GM18519 (cell line): ENCODE measurements around the gene STK31.
"Not testable (repeated sequence)": the region's sequence is repeated elsewhere in the genome, so short reads cannot be mapped to it uniquely, and the experiment has no call there.

Source experiments
- ATAC-seq: cut with Tn5 transposase; IDR thresholded peaks from one replicate; pipeline ENCODE4 v1.9.1; 2021; ENCODE audit warnings: mild to moderate bottlenecking, moderate library complexity; ENCODE audit not compliant: unreplicated experiment, low FRiP score

The STK31 gene

DNA sequence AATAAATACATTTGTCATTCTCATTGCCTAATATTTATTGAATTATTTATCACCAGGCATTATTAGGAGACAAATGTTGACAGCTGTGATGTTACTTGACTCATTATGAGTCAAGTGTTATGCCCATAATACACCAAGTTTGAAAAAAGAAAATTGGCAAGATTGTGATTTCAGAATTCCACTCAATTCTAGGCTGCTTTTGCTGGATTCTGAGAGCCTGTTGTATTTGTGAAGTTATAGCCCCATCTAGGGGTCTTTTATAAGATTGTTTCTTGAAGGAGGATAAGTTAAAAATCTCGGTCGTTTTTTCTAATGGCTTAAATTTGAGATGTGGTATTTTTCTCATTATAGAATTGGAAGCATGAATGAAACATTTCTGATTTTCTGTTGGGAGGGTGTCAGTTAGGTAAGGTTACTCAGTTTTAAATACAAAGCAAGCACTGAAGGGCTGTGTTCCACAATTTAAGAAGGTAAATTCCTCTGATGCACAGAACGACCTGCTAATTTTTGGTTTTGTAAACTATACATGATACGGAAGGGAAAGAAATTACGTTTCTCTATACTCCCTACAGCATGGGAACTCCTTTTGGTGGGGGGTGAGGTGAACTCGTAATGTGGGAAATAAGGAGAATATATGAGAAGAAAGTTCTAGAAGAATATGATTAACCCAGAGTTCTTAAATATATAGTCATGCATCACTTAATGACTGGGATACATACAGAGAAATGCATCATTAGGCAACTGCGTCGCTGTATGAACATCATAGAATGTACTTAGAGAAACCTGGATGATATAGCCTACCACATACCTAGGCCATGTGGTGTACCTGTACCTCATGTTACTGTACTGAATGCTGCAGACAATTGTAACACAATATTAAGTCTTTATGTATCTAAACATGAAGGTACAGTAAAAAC is 2.6 kb downstream of the STK31 start:
- ATAC-seq = no peak

DNA sequence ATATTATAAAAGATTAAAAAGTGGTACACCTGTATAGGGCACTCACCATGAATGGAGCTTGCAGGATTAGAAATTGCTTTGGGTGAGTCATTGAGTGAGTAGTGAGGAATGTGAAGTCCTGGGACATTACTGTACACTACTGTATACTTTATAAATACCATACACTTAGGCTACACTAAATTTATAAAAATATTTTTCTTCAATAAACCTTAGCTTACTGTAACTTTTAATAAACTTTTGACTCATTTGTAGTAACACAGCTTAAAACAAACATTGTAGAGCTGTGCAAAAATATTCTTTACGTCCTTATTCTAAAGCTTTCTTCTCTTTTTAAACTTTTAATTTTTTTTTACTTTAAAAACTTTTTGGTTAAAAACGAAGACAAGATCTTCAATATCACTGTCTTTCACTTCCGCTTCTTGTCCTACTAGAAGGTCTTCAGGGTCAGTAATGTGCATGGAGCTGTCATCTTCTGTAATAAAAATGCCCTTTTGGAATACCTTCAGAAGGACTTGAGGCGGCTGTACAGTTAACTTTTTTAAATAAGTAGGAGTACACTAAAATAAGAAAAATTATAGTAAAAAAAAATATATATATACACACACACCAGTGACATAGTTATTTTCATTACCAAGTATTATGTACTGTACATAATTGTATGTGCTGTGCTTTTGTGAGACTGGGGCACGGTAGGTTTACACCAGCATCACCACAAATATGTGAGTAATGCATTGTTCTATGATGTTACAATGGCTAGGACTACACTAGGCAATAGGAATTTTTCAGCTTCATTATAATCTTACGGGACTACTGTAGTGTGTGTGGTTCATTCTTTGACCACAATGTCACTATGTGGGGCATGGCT is 3.5 kb downstream of the STK31 start:
- no peak for ATAC-seq

DNA sequence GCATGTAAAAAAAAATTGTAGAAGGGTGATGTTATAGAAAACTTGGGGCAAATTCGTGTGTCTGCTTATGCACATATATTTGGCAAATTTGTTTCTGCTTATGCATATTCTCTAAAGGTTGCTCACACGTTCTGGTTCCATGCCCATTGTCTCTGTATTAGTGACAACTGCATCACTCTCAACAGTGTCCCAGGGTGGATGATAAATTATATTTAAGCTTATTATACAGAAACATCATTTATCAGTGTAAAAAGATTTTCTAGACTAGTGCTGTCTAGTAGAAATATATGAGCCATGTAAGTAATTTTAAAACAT is 4.1 kb downstream of the STK31 start:
- no peak for ATAC-seq

DNA sequence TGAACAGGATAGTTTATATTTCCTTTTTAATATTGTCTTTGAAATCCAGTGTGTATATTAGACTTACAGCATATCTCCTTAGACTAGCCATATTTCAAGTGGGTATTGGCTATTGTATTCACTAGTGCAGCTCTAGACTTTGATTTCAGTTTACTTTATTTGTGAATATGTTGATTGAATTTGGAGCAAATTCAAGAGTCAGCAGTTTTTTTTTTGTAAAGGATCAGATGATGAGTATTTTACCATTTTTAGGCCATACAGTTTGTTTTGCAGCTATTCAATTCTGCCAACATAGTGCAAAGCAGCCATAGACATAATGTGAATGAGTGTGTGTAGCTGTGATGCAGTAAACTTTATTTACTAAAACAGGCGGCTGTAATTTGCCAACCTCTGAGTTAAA is 4.6 kb downstream of the STK31 start:
- no peak for ATAC-seq

DNA sequence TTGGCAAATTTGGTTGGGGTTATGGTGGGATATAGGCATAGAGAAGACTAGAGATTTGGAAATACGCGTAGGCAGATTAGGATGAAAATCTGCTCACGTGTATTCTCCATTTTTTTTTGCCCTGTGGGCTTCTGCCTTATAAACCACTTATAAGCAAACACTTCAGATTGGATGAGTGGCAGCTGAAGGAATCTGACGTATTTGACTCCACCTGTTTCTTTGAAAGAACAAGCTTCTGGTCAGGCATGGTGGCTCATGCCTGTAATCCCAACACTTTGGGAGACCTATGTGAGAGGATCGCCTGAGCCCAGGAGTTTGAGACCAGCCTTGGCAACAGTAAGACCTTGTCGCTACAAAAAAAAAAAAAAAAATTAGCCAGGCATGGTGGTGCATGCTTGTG is 5.1 kb downstream of the STK31 start:
- no peak for ATAC-seq

DNA sequence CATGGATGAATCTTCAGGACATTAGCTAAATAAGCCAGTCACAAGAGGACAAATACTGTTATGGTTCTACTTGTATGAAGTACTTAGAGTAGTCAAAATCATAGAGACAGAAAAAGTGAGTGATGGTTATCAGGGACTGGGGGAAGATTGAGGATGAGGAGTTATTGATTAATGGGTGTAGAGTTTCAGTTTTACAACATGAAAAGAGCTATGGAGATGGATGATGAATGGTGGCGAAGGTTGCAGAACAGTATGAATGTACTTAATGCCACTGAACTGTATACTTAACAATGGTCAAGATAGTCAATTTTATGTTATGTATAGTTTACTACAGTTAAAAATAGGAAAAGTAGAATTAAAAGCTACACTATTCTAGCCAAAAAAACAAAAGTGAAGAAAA is 7.8 kb downstream of the STK31 start:
- no peak for ATAC-seq

DNA sequence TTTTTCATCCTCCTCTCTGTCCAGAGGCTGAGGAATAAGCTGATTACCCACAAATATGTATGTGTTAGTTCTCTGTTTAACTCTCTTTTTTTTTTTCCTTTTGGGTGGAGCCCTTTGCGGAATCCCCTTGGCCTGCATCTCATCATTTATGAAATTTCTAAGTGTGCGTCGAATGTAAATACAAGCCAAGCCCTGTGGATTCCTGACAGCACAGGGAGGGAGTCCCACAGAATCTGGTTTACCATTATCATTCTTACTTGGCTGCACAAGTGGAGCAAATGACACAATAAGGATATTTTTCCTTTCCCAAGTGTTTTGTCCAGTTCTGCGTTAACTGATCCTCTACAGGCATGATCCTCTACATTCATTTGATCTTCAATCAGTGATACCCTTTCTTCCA is 11.4 kb downstream of the STK31 start:
- ATAC-seq = no peak

DNA sequence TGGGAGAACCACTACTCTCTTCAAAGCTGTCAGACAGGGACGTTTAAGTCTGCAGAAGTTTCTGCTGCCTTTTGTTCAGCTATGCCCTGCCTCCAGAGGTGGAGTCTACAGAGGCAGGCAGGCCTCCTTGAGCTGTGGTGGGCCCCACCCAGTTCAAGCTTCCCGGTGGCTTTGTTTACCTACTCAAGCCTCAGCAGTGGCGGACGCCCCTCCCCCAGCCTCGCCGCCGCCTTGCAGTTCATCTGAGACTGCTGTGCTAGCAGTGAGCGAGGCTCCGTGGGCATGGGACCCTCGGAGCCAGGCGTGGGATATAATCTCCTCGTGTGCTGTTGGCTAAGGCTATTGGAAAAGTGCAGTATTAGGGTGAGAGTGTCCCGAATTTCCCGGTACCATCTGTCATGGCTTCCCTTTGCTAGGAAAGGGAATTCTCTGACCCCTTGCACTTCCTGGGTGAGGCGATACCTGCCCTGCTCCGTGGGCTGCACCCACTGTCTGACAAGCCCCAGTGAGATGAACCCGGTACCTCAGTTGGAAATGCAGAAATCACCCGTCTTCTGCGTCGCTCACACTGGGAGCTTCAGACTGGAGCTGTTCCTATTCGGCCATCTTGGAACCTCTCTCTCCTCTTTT is 12.7 kb downstream of the STK31 start:
- ATAC-seq = not testable (repeated sequence)

DNA sequence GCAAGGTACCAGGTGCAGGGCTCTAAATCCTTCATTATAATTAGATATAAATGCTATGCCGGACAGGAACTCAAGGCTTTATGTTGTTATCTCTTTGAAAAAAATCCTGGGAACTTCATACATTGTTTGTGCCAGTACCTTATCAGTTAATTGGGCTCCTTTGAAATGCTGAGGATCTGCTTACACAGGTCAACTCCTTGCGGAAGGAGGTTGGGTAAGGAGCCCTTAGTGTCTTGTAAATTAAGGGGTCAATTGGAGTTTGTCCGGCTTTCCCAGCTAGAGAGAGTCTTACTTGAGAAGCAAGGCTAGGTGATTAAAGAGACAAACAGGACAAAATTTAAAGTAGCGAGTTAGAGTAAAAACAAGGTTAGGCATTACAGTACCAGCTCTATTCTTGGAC is 14.1 kb downstream of the STK31 start:
- ATAC-seq = not testable (repeated sequence)

DNA sequence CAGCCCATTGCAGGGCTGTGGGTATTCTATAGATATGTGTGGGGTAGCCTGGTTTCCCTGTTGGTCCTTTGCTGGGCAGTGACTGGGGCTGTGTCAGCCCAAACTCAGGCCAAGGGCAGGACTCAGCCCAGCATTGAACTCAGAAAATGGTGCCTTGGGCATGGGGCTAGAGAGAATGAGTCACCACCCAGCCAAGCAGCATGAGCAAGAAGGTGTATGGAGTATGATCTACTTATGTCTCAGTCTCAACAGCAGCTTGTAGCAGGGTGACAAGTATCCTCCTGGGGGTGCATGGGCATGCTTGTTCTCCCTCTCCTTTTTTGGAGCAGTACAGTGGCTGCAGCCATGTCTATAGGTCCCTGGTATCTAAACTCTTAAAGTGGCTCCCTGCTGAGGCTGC is 32.0 kb downstream of the STK31 start:
- ATAC-seq = no peak

DNA sequence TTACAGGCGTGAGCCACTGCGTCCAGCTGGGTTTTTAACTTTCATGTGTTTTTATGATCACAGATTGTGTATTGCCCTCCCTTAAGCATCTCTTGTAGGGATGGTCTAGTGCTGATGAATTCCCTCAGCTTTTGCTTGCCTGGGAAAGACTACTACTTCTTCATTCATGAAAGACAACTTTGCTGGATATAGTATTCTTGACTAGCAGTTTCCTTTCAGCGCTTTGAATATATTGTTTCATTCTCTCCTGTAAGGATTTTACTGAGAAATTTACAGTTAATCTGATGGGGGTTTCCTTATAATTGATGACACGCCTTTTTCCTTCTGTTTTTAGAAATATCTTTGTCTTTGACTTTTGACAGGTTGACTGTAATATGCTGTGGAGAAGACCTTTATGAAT is 33.2 kb downstream of the STK31 start:
- ATAC-seq = no peak

DNA sequence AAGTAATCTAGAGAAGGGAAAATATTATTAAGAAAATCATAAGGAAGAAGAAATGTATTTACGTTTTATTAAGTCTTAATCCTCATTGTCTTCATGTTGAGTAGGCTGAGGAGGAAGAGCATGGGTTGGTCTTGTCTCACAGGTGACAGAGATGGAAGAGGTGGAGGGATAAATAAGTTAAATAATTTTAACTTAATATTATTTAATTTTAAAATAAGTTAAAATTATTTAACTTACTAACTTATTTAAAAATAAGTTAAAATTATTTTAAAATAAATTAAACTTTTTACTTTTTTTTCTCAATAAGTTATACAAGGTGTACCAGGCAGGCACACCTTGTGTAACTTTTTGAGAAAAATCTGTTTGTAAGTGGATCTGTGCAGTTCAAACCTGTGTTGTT is 36.6 kb downstream of the STK31 start:
- no peak for ATAC-seq

DNA sequence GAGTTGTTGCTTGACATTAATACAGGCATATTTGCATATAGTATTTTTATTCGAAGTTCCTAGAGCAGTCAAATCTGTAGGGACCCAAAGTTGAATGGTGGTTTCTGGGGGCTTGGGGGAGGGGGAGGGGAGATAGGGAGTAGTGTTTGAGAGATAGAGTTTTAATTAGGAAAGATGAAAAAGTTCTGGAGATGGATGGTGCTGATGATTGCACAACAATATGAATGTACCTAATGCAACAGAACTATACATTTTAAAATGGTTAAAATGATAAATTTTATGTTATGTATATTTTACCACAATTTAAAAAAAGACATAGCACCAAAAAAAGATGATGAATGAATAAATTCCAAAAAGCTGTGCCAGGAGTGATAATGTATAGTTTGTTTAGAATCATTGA is 41.8 kb downstream of the STK31 start:
- ATAC-seq = no peak

DNA sequence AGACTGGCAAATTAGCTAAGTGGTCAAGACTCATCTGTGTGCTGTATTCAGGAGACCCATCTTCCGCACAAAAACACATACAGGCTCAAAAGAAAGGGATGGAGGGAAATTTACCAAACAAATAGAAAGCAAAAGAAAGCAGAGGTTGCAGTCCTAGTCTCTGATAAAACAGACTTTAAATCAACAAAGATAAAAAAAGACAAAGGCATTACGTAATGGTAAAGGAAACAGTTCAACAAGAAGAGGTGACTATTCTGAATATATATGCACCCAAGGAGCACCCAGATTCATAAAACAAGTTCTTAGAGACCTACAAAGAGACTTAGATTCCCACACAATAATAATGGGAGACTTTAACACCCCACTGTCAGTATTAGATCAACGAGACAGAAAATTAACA is 48.8 kb downstream of the STK31 start:
- not testable (repeated sequence) for ATAC-seq

DNA sequence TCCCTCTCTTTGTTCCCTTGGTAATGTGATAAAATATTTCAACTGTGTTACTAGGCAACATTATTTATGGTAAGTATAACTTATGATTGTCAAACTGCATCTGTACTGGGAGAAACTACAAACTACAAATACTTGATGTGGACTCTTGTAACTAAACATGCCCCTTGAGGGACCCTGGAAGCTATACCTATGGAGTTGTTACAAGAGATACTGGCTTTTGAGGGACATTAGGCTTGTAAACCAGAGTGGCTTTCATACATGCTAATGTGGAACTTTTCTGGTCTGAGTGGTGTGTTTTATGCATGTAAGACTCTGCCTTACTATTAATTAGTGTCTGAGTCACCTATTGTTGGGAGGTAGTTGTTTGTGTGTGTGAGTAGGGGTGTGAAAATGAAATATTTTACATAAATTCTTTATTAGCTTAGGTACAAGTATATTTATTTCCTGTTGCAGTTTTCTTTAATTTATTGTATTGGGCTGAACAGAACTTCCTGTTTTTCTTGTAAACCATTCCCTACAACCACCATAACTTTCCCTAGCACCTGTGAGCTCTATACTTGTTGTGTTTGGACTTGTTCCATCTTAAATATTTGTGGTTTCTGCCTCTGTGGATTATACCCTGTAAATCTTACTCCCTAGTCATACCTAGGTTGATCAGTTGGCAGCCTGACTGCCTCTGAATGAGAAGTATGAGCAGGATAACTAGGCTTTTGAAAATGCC is 49.8 kb downstream of the STK31 start:
- no peak for ATAC-seq

DNA sequence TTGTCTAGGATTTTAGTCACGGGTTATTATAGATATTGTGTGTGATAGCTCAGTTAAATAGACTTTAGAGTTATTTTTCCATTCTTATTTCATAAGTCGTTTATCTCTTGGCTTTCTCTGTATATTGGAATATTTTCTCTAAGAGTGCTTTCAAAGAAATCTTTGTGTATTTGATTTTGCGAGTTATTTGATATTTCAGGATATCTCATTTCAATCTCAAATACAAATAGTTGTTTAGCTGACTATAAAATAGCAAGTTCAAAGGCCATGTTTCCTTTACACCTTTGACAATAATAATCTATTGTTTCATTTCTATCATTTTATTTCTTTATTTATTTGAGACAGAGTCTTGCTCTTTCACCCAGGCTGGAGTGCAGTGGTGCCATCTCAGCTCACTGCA is 55.9 kb downstream of the STK31 start:
- ATAC-seq = no peak

DNA sequence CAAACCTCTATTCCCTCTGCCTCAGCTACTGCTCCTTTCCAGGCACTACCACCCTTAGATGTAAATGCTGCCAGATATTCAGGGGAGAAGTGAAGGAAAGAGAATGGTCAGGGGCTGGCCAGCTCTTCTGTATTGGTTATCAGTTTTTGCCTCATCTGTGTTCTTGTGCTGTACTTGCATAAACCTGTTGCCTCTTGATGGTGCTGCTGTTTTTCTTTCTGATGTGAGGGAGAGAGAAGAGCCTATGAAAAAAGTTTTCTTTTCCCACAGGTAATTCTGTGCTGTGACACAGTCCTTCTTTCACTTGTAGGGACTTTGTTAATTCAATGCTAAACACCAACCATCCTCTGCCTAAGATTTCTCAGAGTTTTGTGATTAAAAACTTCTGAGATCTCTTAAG is 57.5 kb downstream of the STK31 start:
- no peak for ATAC-seq

DNA sequence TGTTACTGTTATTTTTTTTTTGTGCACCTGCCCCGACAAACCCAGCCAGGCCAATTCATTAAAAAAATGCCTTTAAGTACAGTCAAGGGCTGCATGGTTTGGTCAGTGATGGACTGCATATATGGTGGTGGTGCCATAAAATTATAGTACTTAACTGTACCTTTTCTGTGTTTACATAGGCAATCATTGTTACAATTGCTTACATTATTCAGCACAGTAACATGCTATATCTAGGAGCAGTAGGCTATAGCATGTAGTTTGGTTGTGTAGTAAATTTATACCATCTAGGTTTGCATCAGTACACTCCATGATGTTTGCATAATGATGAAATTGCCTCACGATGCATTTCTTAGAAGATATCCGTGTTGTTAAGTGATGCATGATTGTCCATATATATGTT is 58.0 kb downstream of the STK31 start:
- ATAC-seq = no peak

DNA sequence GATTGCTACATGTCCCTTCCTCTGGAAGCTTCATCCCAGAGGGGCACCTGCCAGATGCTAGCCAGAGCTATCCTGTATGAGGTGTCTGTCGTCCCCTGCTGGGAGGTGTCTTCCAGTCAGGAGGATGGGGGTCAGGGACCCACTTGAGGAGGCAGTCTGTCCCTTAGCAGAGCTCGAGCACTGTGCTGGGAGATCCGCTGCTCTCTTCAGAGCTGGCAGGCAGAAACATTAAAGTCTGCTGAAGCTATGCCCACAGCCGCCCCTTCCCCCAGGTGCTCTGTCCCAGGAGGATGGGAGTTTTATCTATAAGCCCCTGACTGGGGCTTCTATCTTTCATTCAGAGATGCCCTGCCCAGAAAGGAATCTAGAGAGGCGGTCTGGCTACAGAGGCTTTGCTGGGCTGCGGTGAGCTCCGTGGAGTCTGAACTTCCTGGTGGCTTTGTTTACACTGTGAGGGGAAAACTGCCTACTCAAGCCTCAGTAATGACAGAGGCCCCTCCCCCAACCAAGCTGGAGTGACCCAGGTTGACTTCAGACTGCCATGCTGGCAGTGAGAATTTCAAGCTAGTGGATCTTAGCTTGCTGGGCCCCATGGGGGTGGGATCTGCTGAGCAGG is 69.3 kb downstream of the STK31 start:
- ATAC-seq = not testable (repeated sequence)

DNA sequence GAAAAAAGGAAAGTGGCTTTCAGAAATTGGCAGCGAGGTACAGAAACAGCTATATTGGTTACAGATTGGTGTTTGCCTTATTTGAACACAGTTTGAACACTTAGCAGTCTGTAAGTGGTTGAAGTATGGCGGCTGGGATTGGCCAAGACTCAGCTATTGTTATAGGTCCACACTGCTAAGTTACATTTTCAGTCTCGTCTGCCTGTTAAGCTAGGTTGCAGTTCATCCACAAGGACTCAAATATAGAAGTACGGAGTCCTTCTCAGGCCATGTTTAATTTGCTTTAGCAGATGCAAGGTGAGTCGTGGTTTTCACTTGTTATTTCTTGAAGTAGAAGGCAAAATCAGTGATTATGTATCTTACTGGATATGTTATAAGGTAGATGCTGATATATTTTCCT is 73.1 kb downstream of the STK31 start:
- no peak for ATAC-seq
